OCI-LY3 (cell line): Measurements from ENCODE around the gene C9orf85.

Source experiments
- CTCF ChIP-seq: fragments of 200-600, 300-600 bp; sonication (generic); IDR thresholded peaks from 2 replicates; pipeline ENCODE4 v1.5.1; 2014; ENCODE audit warnings: antibody characterized with exemption, low read length, low read depth
- EZH2phosphoT487 ChIP-seq: fragments of 200-600 bp; shearing (Covaris generic); IDR thresholded peaks from 2 replicates; pipeline ENCODE4 v1.6.1; 2018; ENCODE audit warnings: antibody characterized with exemption, mixed run types, low read depth

DNA sequence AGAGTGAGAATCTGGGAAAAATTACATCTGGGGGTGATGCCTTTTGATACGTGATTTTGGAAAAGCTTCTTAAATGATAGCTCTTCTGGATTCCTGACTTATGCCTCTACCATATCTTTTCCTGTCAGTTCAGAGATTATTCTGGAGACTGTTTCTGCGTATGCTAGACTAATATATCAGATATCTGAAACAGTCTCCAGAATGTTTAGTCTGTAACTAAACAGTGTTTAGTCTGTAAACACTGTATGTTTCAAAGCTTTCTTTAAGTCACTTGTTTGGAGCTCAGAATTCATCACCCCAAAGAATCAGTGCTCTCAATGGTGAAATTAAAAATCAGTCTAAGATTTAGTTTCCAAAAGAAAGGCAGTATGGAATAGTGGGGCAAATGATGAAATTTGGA is 19.7 kb downstream of the C9orf85 start:
- no peak for TF ChIP-seq CTCF
- no peak for TF ChIP-seq EZH2phosphoT487
